Loucy (cell line): ENCODE data around the gene TP63.

Experiments
- CTCF ChIP-seq: fragments of 200-600 bp; sonication (generic); conservative IDR thresholded peaks from 2 replicates; pipeline ENCODE4 v1.5.1; 2014; ENCODE audit warnings: mild to moderate bottlenecking, antibody characterized with exemption, low read length
- EZH2phosphoT487 ChIP-seq: fragments of 200-600 bp; IDR thresholded peaks from 2 replicates; pipeline ENCODE4 v1.6.1; 2018; ENCODE audit warnings: antibody characterized with exemption, mild to moderate bottlenecking, moderate library complexity, borderline replicate concordance

- no peak for TF ChIP-seq CTCF
- TF ChIP-seq EZH2phosphoT487 = no peak
These were observed 268.0 kb downstream of the TP63 start for GRCh38 chr3:189899186-189899585.
